HG03095 (cell line): ENCODE results near the gene TEX38.
"Not testable (repeated sequence)": the region's sequence is repeated elsewhere in the genome, so short reads cannot be mapped to it uniquely, and the experiment has no call there.

Experiments used
- ATAC-seq: cut with Tn5 transposase; IDR thresholded peaks from one replicate; pipeline ENCODE4 v1.9.1; 2021; ENCODE audit warnings: moderate library complexity; ENCODE audit not compliant: unreplicated experiment

Gene TEX38

DNA sequence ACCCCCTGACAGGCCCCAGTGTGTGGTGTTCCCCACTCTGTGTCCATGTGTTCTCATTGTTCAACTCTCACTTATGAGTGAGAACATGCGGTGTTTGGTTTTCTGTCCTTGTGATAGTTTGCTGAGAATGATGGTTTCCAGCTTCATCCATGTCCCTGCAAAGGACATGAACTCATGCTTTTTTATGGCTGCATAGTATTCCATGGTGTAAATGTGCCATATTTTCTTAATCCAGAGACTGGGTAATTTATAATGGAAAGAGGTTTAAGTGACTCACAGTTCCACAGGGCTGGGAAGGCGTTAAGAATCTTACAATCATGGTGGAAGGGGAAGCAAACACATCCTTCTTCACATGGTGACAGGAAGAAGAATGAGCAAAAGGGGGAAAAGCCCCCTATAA, 17.0 kb upstream of the TEX38 start:
- not testable (repeated sequence) for ATAC-seq

DNA sequence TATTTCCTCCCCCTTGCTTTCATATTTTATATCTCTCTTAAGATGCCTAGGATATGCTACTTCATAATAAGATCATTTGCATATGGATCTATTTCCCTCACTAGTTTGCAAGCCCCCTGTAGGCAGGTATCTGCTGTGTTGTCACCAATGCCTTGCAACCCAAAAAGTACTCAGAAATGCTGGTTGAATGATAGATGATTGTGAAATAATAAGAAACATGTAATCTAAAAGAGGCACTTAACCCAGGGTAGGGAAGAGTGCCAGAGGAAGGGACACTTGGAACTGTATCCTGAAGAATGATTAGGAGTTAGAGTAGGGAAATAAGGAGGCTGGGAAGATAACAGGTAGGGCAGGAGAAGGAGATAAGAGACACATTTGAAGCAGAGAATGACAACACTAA, 15.8 kb upstream of the TEX38 start:
- no peak for ATAC-seq

DNA sequence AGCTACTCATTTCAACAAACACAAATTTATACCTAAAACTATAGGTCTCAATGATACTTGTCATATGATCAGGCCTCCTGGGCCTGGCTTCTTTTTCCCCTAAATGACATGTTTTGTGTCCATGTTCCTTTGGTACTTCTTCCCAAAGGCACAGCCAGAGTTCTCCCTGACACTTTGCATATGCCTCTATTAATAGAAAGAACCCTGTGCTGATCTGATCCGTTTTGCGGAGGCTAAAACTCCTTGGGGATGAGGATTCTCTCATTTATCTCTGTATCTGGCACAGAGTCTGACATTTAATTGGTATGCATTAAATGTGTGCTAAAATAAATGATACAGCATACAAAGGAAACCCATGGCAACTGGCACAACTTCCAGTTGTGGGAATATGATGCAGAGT, 15.0 kb upstream of the TEX38 start:
- ATAC-seq, result no peak

DNA sequence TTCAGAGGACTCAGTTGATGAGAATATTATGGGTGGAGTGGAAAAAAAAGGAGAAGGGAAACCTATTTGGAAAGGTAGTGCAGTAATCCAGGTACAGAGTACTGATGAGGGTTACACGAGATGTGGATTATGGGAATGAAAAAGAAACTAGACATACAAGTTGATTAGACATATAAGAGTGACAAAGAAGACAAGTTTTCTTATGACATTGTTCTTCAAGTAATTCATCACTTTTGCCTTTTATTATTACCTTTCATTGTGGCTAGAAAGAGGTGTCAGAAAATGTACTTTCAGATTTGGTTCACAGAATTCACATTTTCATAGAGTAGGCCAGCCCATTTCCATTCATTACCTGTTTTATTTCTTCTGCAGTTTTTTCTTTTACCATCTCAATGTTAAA, 13.9 kb upstream of the TEX38 start:
- no peak for ATAC-seq

DNA sequence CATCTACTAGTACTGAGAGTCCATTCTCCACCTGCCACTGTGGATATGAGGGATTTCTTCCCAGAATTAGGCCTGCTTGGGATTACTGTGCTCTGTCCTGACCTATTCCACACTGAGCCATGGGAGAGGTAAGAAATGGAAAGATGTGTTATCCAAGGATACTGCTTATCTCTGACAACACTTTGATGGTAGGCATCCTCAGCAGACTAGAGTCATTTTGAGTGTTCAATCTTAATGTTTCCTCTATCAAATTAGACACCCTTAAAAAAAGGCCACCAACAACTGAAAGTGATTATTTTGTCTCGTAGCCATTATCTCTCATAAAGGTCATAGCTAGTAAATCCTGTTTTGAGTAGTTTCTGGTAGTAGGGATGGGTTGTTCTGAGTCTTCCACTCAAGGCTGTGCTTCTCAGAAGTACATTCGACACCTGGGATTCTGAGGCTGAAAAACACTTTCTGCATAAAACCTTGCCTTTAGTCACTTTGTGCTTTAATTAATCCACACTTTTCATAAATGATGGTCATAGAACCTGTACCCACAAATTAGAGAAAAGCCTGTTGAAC, 12.3 kb upstream of the TEX38 start:
- ATAC-seq, result no peak

DNA sequence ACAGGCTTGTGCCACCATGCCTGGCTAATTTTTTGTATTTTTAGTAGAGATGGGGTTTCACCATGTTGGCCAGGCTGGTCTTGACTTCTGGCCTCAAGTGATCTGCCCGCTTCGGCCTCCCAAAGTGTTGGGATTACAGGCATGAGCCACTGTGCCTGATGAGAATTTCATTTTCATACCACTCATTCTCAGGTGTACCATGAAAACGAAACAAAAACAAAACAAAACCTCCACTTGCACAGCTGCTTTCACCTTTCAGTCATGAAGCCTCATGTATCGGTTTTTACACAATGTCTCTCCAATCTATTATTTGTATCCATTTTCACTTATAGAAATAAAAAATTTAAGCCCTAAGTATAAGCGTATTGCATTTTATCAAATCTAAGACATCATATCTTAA, 11.5 kb upstream of the TEX38 start:
- peak; percentile 93 for ATAC-seq

DNA sequence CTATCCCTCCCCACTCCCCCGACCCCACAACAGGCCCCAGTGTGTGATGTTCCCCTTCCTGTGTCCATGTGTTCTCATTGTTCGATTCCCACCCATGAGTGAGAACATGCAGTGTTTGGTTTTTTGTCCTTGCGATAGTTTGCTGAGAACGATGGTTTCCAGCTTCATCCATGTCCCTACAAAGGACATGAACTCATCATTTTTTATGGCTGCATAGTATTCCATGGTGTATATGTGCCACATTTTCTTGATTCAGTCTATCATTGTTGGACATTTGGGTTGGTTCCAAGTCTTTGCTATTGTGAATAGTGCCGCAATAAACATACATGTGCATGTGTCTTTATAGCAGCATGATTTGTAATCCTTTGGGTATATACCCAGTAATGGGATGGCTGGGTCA, 8.7 kb upstream of the TEX38 start:
- not testable (repeated sequence) for ATAC-seq

DNA sequence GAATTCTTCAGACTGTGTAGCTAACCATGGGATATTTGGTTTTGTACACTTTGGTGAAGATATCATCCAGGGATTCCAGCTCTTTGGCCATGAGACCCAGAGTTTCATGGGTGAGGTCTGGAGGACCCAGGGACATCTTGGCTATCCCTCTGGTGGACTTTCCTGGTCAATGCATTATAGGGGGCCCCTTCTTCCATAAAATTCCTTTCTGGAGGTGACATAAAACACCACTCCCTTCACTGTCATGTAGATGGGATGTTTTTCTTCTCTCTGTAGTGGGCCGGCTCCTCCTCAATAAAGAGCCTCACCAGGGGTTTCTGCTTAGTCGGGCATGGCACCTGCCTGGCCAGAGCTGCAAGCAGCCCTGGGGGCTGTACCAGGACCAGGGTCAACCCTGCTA, 5.7 kb upstream of the TEX38 start:
- no peak for ATAC-seq

DNA sequence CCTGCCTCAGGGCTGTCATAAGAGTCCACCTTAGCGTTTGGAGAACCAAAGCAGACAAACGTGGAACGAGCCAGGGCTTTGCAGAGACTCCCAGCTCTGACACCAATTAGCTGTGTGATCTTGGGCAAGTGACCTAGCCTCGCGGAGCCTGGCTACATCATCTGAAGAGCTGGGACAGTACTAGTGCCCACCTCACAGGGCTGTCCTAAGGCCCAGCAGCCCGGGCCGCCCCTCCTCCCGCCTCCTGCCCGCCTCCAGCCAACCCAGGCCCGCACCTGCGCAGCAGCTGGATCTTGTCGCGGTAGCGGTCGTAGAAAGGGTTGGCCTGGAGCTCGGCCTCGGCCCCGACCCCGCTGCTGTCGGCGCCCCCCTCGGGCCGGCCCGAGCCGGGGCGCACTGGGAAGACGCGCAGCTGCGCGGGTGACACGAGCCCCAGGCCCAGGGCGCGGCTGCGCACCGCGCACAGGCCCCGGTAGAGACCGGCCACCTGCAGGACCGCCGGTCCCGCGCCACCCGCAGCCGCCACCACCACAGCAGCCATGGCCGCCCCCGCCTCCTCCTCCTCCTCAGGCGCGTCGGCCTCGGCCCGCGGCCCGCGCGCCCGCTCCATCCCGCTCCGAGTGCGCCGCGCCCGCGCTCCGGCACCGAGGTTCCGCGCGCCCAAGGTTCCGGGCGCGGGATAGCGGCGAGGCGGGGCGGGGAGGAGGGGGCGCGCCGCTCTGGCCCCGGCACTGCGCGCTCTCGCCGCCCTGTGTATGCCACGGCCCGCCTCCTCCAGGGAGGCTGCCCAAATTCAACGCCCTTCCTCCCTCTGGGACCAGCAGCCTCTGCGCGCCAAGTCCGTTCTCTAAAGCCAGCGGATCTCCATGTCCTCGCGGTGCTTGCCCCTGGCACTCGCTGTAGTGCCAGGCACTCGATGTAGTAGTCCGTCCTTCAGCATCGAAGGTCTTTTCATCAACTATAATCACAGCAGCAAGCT, 3.6 kb upstream of the TEX38 start, which contains the start of gene ATPAF1:
Gene ATPAF1, minus strand, starts transcription at position 583 of the 979 bp plus-strand sequence. Its CDS starts 42 bp downstream, at position 541.
- peak; percentile 71 for ATAC-seq

DNA sequence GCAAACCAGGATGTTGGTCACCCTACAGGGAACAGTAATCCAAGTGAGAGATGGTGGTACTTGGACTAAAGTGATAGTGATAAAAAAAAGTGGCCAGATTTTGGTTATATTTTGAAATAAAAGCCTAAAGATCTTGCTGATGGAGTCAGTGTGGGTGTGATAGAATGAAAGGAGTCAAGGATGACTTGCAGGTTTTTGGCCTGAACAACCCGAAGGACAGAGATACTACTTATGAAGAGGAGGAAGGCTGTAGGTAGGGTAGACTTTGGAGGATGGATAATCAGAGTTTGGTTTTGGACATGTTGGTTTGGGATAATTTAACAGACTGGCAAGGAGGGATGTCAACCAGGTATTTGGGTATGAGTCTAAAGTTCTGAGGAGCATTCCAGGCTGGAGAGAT, 1.5 kb upstream of the TEX38 start:
- ATAC-seq, result no peak

DNA sequence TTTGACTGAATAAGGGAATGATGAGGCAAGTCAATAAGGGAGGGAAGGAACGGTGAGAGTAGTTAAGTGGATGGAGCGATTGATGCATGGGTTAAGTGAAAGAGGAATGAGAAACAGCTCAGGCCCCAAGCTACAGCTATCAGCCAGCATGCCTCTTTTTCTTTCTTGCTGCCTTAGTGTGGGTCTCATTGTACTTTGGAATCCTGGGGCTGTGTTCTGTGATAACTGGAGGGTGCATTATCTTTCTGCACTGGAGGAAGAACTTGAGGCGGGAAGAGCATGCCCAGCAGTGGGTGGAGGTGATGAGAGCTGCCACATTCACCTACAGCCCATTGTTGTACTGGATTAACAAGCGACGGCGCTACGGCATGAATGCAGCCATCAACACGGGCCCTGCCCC, 1.0 kb downstream of the TEX38 start:
- no peak for ATAC-seq

DNA sequence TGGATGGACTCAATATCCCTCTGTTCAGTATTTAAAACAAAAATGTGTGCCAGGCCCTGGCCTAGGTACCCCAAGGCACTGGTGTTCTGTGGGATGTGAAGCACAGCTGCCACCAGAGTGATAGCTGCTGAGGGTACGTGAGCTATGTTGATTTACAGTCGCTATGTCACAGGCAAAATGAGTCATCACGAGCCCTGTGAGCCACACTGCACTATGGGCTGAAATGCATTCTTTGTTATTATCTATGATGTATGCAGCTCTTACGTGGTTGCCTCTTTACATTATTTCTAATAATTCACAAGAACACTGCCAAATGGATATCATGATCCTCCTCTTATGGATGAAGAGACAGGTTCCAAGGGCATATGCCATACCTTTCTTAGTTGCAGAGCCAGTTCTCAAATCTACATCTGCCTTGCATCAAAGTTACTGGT, 2.1 kb downstream of the TEX38 start:
- ATAC-seq, result no peak

DNA sequence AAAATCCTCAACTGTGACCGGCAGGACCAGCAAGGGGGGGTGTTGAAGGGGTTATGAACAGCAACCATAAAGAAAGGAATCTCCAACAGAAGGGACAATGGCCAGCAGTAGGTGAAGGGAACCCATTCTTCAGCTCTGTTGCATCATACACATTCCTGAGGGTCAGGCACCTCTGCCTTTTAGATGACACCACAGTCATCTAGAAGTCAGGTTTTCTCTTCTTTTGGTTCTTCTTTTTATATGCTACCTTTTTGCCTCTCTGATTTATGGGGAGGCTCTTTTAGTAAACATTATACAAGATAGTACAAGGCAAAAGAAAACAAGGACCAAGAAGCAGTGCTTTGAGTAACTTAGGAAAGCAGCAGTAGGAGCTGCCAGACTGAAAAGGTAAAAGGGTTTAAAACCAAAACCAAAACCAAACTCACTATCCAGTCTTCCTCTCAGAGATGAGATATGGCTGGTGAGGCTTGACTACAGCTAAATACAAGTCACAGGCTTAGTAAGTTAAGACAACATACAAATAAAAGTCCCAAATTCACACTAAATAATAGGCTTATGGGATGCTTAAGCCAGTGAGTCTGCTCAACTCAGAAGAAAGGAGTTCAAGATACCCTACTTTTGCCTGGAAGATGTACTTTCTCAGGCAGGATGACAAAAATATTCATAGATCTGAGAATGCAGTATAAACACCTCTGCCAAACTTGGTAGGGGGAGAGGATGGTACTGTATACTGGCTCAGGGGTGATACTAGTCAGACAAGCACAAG, 4.1 kb downstream of the TEX38 start:
- no peak for ATAC-seq

DNA sequence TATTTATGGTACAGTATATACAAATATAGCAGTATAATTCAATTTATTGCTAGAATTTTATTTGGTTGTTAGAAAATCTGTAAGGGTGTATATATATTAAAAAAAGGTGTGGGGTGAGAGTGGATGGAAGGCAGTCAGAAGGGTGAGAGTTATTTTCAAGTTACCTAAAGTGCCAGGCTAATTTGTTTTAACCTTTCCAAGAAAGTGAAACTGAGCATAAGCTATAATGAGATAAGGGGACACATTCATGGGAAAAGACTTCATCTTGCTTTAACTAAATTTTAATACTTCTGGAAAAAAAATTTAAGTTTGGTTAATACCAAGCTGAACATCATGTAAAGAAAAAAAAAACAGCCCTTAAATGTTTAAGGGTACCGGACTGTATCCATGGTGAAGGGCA, 4.9 kb downstream of the TEX38 start:
- no peak for ATAC-seq

DNA sequence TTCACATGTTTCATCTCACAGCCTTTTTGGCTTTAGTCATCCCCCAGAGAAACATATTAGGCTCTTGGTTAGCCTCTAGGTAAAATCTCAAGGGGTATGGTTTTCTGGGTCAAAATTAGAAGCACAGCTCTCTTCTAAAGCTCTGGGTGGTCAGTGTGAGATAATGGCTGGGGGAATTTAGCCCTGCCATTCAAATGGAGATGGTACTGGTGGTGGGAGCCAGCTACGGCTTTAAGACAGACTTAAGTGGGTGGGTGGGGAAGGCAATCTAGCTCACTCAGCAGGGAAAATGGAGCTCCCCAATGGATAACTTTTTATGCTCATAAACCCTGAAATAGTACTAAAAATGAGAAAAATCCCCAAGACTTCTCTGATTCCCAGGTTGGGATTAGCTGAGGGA, 5.7 kb downstream of the TEX38 start:
- no peak for ATAC-seq

DNA sequence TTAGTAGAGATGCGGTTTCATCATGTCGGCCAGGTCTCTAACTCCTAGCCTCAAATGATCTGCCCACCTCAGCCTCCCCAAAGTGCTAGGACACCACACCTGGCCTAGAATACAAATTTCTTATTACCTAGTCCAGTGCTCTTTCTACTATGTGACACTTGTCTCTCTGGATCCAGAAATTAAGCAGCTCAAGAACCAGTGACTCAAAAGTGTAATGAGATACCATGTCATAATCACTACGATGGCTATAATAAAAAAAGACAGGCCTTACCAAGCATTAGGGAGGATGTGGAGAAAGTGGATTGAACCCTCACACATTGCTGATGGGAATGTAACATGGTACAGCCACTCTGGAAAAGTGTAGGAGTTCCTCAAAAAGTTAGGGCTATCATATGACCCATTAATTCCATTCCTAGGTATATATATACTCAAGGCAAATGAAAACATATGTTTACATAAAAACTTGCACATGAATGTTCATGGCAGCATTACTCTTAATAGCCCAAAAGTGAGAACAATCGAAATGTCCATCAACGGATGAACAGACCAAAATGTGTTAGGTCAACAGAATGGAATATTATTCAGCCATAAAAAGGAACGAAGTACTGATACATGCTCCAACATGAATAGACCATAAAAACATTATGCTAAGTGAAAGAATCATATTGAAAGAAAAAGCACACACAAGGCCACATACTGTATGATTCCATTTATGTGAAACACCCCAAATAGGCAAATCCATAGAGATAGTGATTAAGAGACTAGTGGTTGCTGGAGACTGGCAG, 8.3 kb downstream of the TEX38 start:
- ATAC-seq, result no peak

DNA sequence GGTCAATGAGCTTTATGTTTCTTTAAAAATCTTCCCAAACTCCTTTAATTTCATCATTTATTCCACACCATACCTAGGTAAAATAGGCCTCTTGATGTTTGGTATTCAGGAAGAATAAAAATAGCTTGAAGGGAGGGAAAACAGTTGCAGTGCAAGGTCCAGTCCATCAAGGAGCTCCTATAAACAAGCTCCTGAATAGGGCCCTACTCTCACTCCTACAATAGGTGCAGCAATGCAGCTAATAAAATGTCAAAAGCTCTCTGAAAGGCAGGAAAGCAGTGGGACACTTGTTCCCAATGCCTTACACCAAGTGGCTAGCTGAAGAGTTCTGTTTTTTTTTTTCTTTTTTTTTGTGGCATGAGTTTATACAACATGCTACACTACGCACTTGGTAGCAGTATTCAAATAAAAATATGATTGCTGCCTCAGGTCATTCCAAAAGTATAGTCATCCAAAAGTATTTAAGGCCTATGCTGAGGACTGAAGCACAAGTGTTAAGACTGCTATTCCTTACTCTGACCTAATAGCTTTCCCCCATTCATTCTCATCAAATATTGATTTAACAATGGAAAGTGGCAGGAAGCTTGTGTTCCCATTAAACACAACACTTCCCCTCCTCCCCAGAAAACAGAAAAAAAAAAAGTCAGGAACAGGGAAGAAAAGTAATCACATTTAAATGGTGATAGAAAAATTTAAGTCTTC, 9.8 kb downstream of the TEX38 start:
- ATAC-seq, result no peak

DNA sequence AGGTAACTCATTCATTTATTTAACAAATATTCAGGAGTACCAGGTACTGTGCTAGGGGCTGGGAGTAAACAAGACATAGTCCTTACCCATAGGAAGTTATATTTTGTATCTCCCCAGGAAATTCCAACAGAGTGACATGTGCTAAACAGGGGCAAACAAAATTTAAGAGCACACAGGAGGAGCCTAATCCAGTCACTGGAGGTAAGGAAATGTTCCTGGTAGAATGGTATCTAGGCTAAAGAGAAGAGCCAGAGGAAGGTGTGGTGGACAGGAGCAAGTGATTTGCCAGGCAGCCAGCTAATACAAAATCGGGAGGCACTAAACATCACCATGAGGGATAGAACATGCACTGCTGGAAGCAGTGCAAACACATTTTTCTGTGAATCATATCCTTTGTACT, 10.4 kb downstream of the TEX38 start:
- ATAC-seq, result no peak

DNA sequence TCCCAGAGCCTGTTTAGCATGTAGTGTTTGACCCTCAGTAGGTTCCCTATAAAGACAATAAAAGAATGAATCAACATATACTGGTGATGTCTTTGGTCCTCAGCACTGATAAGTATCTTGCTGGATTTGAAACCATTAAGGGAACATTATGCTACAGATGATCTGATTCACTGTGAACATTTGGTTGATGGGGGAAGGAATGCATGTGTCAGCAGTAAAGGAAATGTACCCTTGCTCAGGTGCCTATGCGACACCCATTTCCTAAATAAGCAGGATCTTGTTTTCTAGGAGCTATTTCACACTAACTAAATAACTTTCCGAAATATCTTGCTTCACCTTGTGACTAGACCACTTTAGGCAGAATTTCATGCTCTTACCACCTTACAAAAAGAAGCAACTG, 13.0 kb downstream of the TEX38 start:
- no peak for ATAC-seq

DNA sequence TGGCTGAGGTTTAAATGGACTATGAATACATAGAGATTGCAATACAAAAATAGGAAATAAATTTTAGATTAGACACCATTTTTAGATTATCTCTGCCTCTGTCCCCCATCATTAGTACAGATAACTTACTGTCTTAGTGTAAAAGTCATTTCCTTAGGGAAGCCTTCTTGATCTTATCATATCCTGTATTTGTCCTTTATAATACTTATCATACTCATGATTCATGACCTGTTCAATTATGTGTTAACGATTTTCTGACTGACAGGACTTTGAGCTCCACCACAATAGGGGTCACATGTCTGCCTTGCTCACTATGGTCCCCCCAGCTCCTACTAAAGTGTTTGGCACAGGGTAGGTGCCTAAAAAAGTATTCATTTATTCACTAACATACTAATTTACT, 14.6 kb downstream of the TEX38 start:
- no peak for ATAC-seq
